ENCODE results near the gene CT47C1. TPM values are rescaled to one million over a fixed set of nuclear protein-coding genes. Genes with fewer than 3 reads are reported as not detected.

Gene CT47C1
- total RNA-seq, 1 experiment from 2014 or later: not detected

DNA sequence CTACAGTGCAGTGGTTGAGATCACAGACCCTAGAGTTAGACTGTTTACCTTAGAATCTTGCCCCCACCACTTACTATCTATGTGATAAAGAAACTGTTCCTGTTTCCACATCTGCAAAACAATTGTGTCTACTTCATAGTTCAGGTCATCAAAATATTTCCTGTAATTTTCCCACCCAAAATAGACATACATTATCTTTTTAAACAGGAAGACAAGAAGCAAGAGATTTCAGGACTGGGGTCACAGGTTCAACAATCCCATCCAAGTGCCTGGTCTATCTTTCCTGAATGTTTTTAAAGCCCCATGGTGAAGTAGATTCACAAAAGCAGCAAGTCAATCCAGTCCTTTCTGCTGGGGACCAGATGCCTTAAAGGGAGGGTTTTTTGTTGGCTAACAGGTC lies 41.8 kb upstream of the CT47C1 start:
- no peak overlapping the region for H4K5ac ChIP-seq (ENCODE audit: insufficient read length, low read depth, low read length)
- H2BK12ac ChIP-seq (ENCODE audit: insufficient read length, low read depth, low read length): no peak overlapping the region
- peaks cover 13 to 22% (median 20%) of the 10 kb centered on the region in 3 experiments for H3K36me3 Mint-ChIP-seq (ENCODE audit: insufficient read depth in 1 of 3, low read depth in 3 of 3)
- H3K79me2 ChIP-seq (ENCODE audit: insufficient read depth, low read length): no peaks in the 10 kb centered on the region
- no peak overlapping the region for H3K56ac ChIP-seq (ENCODE audit: insufficient read length, low read depth, low read length)
- no peak overlapping the region for H3K27ac Mint-ChIP-seq
- H3K23me2 ChIP-seq (ENCODE audit: insufficient read length, low read depth, low read length, poor library complexity, severe bottlenecking): no peaks in the 10 kb centered on the region
- H4K8ac ChIP-seq (replicated peaks; ENCODE audit: insufficient read length, low read depth, low read length): no peak overlapping the region
- H3K4me1 ChIP-seq (ENCODE audit: insufficient read depth, low read length): no peaks in the 10 kb centered on the region
- H3K14ac ChIP-seq (ENCODE audit: insufficient read depth, low read length): no peak overlapping the region
- no peak overlapping the region for H3K4ac ChIP-seq (ENCODE audit: low read depth, low read length)
- no peaks in the 10 kb centered on the region for H3K79me1 ChIP-seq (ENCODE audit: insufficient read depth, low read depth, low read length, poor library complexity, severe bottlenecking)
- H3K9me3 ChIP-seq (ENCODE audit: control insufficient read depth, low read depth, low read length): peaks cover 26% of the 10 kb centered on the region
- H3K9ac ChIP-seq (ENCODE audit: extremely low read depth, insufficient read length, low read length): no peak overlapping the region
- no peak overlapping the region for H2AFZ ChIP-seq (ENCODE audit: low read length)
- no peak overlapping the region for H2BK120ac ChIP-seq (ENCODE audit: low read depth, low read length, poor library complexity, severe bottlenecking)
- no peak for DNase-seq
- H2BK20ac ChIP-seq (ENCODE audit: low read depth, low read length, poor library complexity, severe bottlenecking): no peak overlapping the region
- no peak overlapping the region for H2BK5ac ChIP-seq (ENCODE audit: insufficient read length, low read length)
- H4K20me1 ChIP-seq (ENCODE audit: control insufficient read depth, insufficient read depth, insufficient read length): no peaks in the 10 kb centered on the region
- no peaks in the 10 kb centered on the region for H3K4me1 Mint-ChIP-seq
- peaks cover 79 to 82% of the 10 kb centered on the region in 2 experiments for H3K9me3 Mint-ChIP-seq
- no peak overlapping the region for H3K18ac ChIP-seq (ENCODE audit: insufficient read length, low read depth, low read length)
- no peak overlapping the region for H3K23ac ChIP-seq (ENCODE audit: insufficient read length, low read depth, low read length)
- no peak overlapping the region for H2AK5ac ChIP-seq (ENCODE audit: insufficient read length, low read length)
- H3K27me3 ChIP-seq (ENCODE audit: insufficient read depth, low read length): no peaks in the 10 kb centered on the region
- no peak overlapping the region for H3K4me2 ChIP-seq (ENCODE audit: insufficient read depth, insufficient read length, low read length)
- H4K91ac ChIP-seq (ENCODE audit: insufficient read length, low read depth, low read length): no peak overlapping the region
- no peak overlapping the region for H3T11ph ChIP-seq (ENCODE audit: low read length)
- H3K4me3 Mint-ChIP-seq: no peak overlapping the region
- peaks cover 9% of the 10 kb centered on the region for H3K27me3 Mint-ChIP-seq (ENCODE audit: low read depth)
- TF ChIP-seq, protein P1, sequence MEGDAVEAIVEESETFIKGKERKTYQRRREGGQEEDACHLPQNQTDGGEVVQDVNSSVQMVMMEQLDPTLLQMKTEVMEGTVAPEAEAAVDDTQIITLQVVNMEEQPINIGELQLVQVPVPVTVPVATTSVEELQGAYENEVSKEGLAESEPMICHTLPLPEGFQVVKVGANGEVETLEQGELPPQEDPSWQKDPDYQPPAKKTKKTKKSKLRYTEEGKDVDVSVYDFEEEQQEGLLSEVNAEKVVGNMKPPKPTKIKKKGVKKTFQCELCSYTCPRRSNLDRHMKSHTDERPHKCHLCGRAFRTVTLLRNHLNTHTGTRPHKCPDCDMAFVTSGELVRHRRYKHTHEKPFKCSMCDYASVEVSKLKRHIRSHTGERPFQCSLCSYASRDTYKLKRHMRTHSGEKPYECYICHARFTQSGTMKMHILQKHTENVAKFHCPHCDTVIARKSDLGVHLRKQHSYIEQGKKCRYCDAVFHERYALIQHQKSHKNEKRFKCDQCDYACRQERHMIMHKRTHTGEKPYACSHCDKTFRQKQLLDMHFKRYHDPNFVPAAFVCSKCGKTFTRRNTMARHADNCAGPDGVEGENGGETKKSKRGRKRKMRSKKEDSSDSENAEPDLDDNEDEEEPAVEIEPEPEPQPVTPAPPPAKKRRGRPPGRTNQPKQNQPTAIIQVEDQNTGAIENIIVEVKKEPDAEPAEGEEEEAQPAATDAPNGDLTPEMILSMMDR (conservative IDR thresholded peaks at IDR 0.05): no peak
- no peak overlapping the region for H2BK15ac ChIP-seq (ENCODE audit: low read depth, low read length)
- no peak overlapping the region for H3K27ac ChIP-seq (ENCODE audit: insufficient read length, low read depth, low read length)
